Measurements from ENCODE around the gene ABTB2. TPM values are rescaled to one million over a fixed set of nuclear protein-coding genes. Genes with fewer than 3 reads are reported as not detected.

ABTB2 gene
- total and polyA plus RNA-seq, 2 of the 8 experiments (the other 6 are each of a cell fraction or from before 2014, with no cell fraction given): 7.7 to 10.2 TPM

- Histone ChIP-seq H2BK12ac (ENCODE audit: low read depth, low read length) (no peak overlapping the region), H3K4ac (replicated peaks; ENCODE audit: insufficient read length, low read depth, low read length) (no peak overlapping the region), H3K4me3 (ENCODE audit: extremely low read depth in 1 of 4, insufficient read depth in 2 of 4, low read depth in 3 of 4, low read length in 4 of 4) (no peak overlapping the region), H3K9ac (replicated peaks in 1 of 4; ENCODE audit: extremely low read depth in 1 of 4, low read depth in 3 of 4, low read length in 3 of 4) (no peak overlapping the region), H3K27me3 (replicated peaks in 1 of 4; ENCODE audit: control insufficient read depth in 3 of 4, extremely low read depth in 1 of 4, insufficient read depth in 3 of 4, low read length in 3 of 4) (no peaks in the 10 kb centered on the region), H3K79me2 (ENCODE audit: control insufficient read depth in 1 of 2, insufficient read depth in 2 of 2, low read length in 2 of 2) (no peaks in the 10 kb centered on the region), H2BK15ac (ENCODE audit: low read length) (no peak overlapping the region), H3K9me3 (ENCODE audit: insufficient read depth in 2 of 2, low read depth in 1 of 2, low read length in 1 of 2) (no peaks in the 10 kb centered on the region; a peak in 1 of 4 replicates), H2BK20ac (ENCODE audit: low read length) (no peak overlapping the region), H2AFZ (ENCODE audit: low read length) (no peak overlapping the region), H2BK5ac (ENCODE audit: low read depth, low read length) (no peak overlapping the region), H4K5ac (ENCODE audit: insufficient read length, low read depth, low read length) (no peak overlapping the region), H2AK5ac (ENCODE audit: low read depth, low read length) (no peak overlapping the region), H3K4me2 (ENCODE audit: insufficient read depth in 1 of 2, low read depth in 2 of 2, low read length in 2 of 2) (no peak overlapping the region), H3K23ac (ENCODE audit: insufficient read length) (no peak overlapping the region), H3K23me2 (ENCODE audit: low read depth, low read length) (no peaks in the 10 kb centered on the region), H4K20me1 (replicated peaks in 1 of 2; ENCODE audit: control insufficient read depth in 1 of 2, insufficient read depth in 2 of 2, low read length in 2 of 2) (no peaks in the 10 kb centered on the region), H3K18ac (ENCODE audit: extremely low read depth, low read length) (no peak overlapping the region), H3K4me1 (replicated peaks in 1 of 4; ENCODE audit: control insufficient read depth in 3 of 4, insufficient read depth in 4 of 4, low read length in 3 of 4) (peaks cover 0 to 11% (median 3%) of the 10 kb centered on the region in 4 experiments; a peak in 4 of 7 replicates), H3K14ac (ENCODE audit: insufficient read length) (no peak overlapping the region), H3K36me3 (ENCODE audit: control insufficient read depth in 2 of 4, insufficient read depth in 4 of 4, low read length in 3 of 4) (no peaks in the 10 kb centered on the region), H2BK120ac (replicated peaks; ENCODE audit: low read depth, low read length) (no peak overlapping the region), H4K91ac (replicated peaks; ENCODE audit: insufficient read length, low read length) (no peak overlapping the region), H4K8ac (ENCODE audit: extremely low read depth, insufficient read depth, low read length) (no peak overlapping the region), H3K79me1 (ENCODE audit: low read depth, low read length) (no peaks in the 10 kb centered on the region; the same call in 1 of the 2 replicates), H3K27ac (ENCODE audit: low read depth, low read length) (no peak overlapping the region), H3K56ac (replicated peaks; ENCODE audit: insufficient read length, low read depth, low read length) (no peak overlapping the region)
- DNase-seq (ENCODE audit: low read depth in 1 of 2, low spot score in 2 of 2) (no peak), FAIRE-seq (no peak)
- ChIA-PET CTCF (ENCODE audit: partially characterized antibody) (interaction anchor here (1.1 to 1.4 kb wide), 2 partner anchors 9 to 57 kb away, joined by 3 to 4 read pairs; no protein-coding TSS in a partner anchor), POLR2A (ENCODE audit: partially characterized antibody) (no interaction called here)
- TF ChIP-seq RXRA (IDR thresholded peaks at IDR 0.05; ENCODE audit: insufficient read depth, low read depth, low read length) (no peak), CHD1 (IDR thresholded peaks at IDR 0.05; ENCODE audit: low read depth, low read length) (no peak), SIX5 (IDR thresholded peaks at IDR 0.05; ENCODE audit: low read depth, low read length) (no peak), GTF2F1 (IDR thresholded peaks at IDR 0.05; ENCODE audit: borderline replicate concordance, low read depth, low read length) (no peak), CHD2 (IDR thresholded peaks at IDR 0.05; ENCODE audit: low read length) (no peak), RFX5 (IDR thresholded peaks at IDR 0.05; ENCODE audit: borderline replicate concordance, low read depth, low read length) (no peak), E2F6 (IDR thresholded peaks at IDR 0.05) (no peak), SP1 (IDR thresholded peaks at IDR 0.05; ENCODE audit: low read depth, low read length) (no peak), NRF1 (IDR thresholded peaks at IDR 0.05; ENCODE audit: low read depth, low read length) (no peak), SIN3A (conservative IDR thresholded peaks at IDR 0.05 in 1 of 2, IDR thresholded peaks at IDR 0.05 in 1 of 2; ENCODE audit: low read depth in 1 of 2, low read length in 2 of 2) (no peak), KDM5A (IDR thresholded peaks at IDR 0.05; ENCODE audit: low read length) (no peak), CTBP2 (IDR thresholded peaks at IDR 0.05; ENCODE audit: borderline replicate concordance, insufficient read depth, insufficient read length, low read length) (no peak), SRF (IDR thresholded peaks at IDR 0.05; ENCODE audit: low read depth, low read length) (no peak), RAD21 (IDR thresholded peaks at IDR 0.05 in 1 of 2, conservative IDR thresholded peaks at IDR 0.05 in 1 of 2; ENCODE audit: low read depth in 2 of 2, low read length in 2 of 2) (no peak)
- TF ChIP-seq, protein P1, sequence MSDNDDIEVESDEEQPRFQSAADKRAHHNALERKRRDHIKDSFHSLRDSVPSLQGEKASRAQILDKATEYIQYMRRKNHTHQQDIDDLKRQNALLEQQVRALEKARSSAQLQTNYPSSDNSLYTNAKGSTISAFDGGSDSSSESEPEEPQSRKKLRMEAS (IDR thresholded peaks at IDR 0.05): no peak
Measured at GRCh38 chr11:34271727-34272126, 86.1 kb downstream of the ABTB2 start.
